ENCODE measurements around the gene ADAM15. TPM values are rescaled to one million over a fixed set of nuclear protein-coding genes. Genes with fewer than 3 reads are reported as not detected.

ADAM15 gene
- total RNA-seq, 1 donor = 69.9 TPM

GRCh38 chr1:155082301-155083051, 31.4 kb downstream of the ADAM15 start:
- DNase-seq (ENCODE audit: low read depth) = no peak
- no peak overlapping the region for H3K4me3 ChIP-seq (ENCODE audit: low read depth, low read length)
- no peak for TF ChIP-seq CTCF (IDR thresholded peaks at IDR 0.05; ENCODE audit: insufficient read depth, low read length)

- H3K4me3 ChIP-seq (ENCODE audit: low read depth, low read length) = no peak overlapping the region
- DNase-seq (ENCODE audit: low read depth) = no peak
- no peak for TF ChIP-seq CTCF (IDR thresholded peaks at IDR 0.05; ENCODE audit: insufficient read depth, low read length)
These were observed 32.0 kb downstream of the ADAM15 start for GRCh38 chr1:155083052-155083541.

GRCh38 chr1:155083865-155084721, 33.0 kb downstream of the ADAM15 start:
- peak; percentile 12 for TF ChIP-seq CTCF (IDR thresholded peaks at IDR 0.05; ENCODE audit: insufficient read depth, low read length)
- peak; percentile 40 for DNase-seq (ENCODE audit: low read depth)

GRCh38 chr1:155084722-155085503, 33.8 kb downstream of the ADAM15 start:
- TF ChIP-seq CTCF (IDR thresholded peaks at IDR 0.05; ENCODE audit: insufficient read depth, low read length) = peak; percentile 94
- peak; percentile 93 for DNase-seq (ENCODE audit: low read depth)
- H3K4me3 ChIP-seq (ENCODE audit: low read depth, low read length) = peak overlapping the region; percentile 88

More at GRCh38 chr1:155083865-155084721, 33.0 kb downstream of the ADAM15 start:
- H3K4me3 ChIP-seq (ENCODE audit: low read depth, low read length) = peak overlapping the region; percentile 60

GRCh38 chr1:155085504-155086127, 34.5 kb downstream of the ADAM15 start:
- peak; percentile 20 for DNase-seq (ENCODE audit: low read depth)
- peak overlapping the region; percentile 88 for H3K4me3 ChIP-seq (ENCODE audit: low read depth, low read length)
- TF ChIP-seq CTCF (IDR thresholded peaks at IDR 0.05; ENCODE audit: insufficient read depth, low read length) = no peak

Data from fibroblast of the aortic adventitia (primary cell).